GM12872 (cell line): ENCODE measurements around the gene SMIM14.

Experiments used
- CTCF ChIP-seq: IDR thresholded peaks from 3 replicates; pipeline ENCODE4 v1.5.1; 2011; ENCODE audit warnings: low read depth, mild to moderate bottlenecking, low read length, moderate library complexity; ENCODE audit not compliant: insufficient read depth

Gene SMIM14

DNA sequence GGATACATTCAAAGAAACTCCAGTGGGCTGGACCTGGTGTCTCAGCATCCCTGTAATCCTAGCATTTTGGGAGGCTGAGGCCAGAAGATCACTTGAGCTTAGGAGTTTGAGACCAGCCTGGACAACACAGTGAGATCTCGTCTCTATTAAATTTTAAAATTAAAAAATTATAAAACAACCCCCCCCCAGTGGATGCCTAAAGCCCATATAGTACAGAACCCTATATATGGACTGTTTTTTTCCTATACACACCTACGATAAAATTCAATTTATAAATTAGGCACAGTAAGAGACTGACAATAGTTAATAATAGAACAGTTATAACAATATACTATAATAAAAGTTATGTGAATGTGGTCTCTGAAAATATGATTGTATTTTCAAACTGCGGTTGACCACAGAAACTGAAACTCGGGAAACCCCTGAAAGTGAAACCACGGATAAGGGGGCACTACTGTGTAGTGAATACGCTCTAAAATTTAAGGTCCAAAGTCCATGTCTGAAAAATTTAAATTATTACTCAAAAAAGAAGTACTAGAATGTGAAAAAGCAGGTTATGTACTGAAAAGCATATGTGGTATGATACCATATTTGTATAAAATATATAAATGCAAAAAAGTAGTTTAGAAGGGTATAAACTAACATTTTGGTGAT lies 2.0 kb downstream of the SMIM14 start:
- TF ChIP-seq CTCF: no peak

DNA sequence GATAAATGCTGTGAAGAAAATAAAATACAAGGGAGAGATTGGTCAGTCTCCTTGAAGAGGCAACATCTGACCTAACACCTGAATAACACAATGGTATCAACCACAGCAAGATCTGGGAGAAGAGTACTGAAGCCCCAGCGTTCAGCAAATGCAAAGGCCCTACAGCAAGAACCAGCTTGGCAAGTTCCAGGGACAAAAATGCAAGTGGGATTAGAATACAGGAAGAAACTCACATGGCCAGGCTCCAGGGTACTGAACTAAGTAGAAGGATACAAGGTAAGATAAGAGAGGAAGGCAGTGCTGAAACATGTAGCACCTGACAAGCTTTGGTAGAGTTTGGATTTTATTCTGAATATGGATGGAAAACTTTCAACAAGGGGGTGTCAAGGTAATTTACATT lies 3.6 kb downstream of the SMIM14 start:
- no peak for TF ChIP-seq CTCF

GRCh38 chr4:39631700-39632079 lies 7.0 kb downstream of the SMIM14 start:
- no peak for TF ChIP-seq CTCF

DNA sequence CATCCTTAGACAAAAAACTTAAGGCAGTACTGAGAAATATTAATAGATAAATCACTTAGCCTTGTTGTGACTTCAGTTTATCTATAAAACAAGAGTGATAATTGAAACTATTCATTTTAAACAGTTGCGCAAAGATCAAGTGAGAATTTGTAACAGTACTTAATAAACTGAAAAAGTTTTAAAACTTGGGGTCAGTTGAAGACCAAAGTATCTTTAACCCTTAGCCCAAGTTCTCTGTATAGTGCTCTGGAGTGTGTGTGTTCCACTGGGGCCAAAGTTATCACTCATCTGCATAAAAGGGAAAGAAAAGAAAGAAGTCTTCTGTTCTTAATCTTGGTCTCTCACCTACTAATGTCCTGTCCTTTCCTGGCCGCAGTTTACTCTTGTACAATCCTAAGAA lies 11.3 kb downstream of the SMIM14 start:
- TF ChIP-seq CTCF: no peak

- no peak for TF ChIP-seq CTCF
Measured at GRCh38 chr4:39626913-39627312, 11.8 kb downstream of the SMIM14 start.

- TF ChIP-seq CTCF: no peak
Measured at GRCh38 chr4:39626261-39626660, 12.4 kb downstream of the SMIM14 start.

- TF ChIP-seq CTCF: no peak
Measured at GRCh38 chr4:39621582-39621981, 17.1 kb downstream of the SMIM14 start.
